Duodenal mucosa (tissue), 2 donors: ENCODE results near the gene RCBTB2.

Source experiments
- H3K27ac ChIP-seq: one replicate; pipeline ENCODE4 v1.7.0; 2013; ENCODE audit warnings: low read depth, low read length
- H3K27me3 ChIP-seq, 2 donors: one replicate each; pipeline ENCODE4 v1.7.0; 2013; ENCODE audit warnings: low read length in 2 of 2, control low read depth in 1 of 2; ENCODE audit not compliant: insufficient read depth in 2 of 2, control insufficient read depth in 1 of 2
- H3K36me3 ChIP-seq, 2 donors: one replicate each; pipeline ENCODE4 v1.7.0; 2013; ENCODE audit warnings: low read length in 2 of 2, control low read depth in 1 of 2; ENCODE audit not compliant: insufficient read depth in 2 of 2, control insufficient read depth in 1 of 2
- H3K4me1 ChIP-seq, 2 donors: one replicate each; pipeline ENCODE4 v1.7.0; 2013; ENCODE audit warnings: low read length in 2 of 2, control low read depth in 1 of 2; ENCODE audit not compliant: insufficient read depth in 2 of 2, control insufficient read depth in 1 of 2
- H3K4me3 ChIP-seq, 2 donors: one replicate each; pipeline ENCODE4 v1.7.0; 2013; ENCODE audit warnings: low read length in 2 of 2, low read depth in 1 of 2
- H3K9ac ChIP-seq, 2 donors: one replicate each; pipeline ENCODE4 v1.7.0; 2013; ENCODE audit warnings: low read length in 2 of 2, low read depth in 1 of 2
- H3K9me3 ChIP-seq, 2 donors: one replicate each; pipeline ENCODE4 v1.7.0; 2013; ENCODE audit warnings: low read length in 2 of 2, control low read depth in 1 of 2; ENCODE audit not compliant: control insufficient read depth in 1 of 2

Gene RCBTB2

GRCh38 chr13:48508011-48508410, 24.9 kb downstream of the RCBTB2 start:
- no peak overlapping the region for H3K4me3 ChIP-seq
- H3K9ac ChIP-seq = no peak overlapping the region
- H3K27ac ChIP-seq = no peak overlapping the region
- peaks cover 19 to 20% of the 10 kb centered on the region in 2 donors for H3K4me1 ChIP-seq
- H3K27me3 ChIP-seq = no peaks in the 10 kb centered on the region
- H3K9me3 ChIP-seq = no peaks in the 10 kb centered on the region
- H3K36me3 ChIP-seq = peaks cover 0 to 4% of the 10 kb centered on the region in 2 donors

DNA sequence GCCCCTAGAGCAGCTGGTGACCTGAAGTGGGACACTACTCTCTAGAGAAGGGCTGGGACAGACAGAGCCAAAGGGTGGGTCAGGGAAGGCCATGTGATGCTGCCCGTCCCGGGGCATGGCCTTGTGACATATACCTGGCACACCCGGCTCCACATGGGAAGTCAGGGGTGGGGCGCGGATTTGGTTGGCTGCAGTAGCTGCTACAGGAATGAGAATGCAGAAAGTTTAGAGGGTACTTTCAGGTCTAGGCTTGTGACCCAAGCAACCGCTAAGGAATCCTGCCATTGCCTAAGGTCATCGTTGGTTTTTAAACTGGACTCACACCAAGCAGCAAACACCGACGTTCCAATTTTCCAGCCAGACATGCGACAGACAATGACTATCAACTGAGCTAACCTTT, 25.9 kb downstream of the RCBTB2 start:
- peaks cover 19 to 20% of the 10 kb centered on the region in 2 donors for H3K4me1 ChIP-seq
- peaks cover 0 to 4% of the 10 kb centered on the region in 2 donors for H3K36me3 ChIP-seq
- H3K9ac ChIP-seq = no peak overlapping the region
- H3K27ac ChIP-seq = no peak overlapping the region
- H3K27me3 ChIP-seq = no peaks in the 10 kb centered on the region
- H3K4me3 ChIP-seq = no peak overlapping the region
- no peaks in the 10 kb centered on the region for H3K9me3 ChIP-seq

- Histone ChIP-seq H3K9me3 (no peaks in the 10 kb centered on the region), H3K27ac (peak overlapping the region; percentile 61), H3K27me3 (no peaks in the 10 kb centered on the region), H3K9ac (no peak overlapping the region), H3K36me3 (no peaks in the 10 kb centered on the region), H3K4me1 (peaks cover 18 to 19% of the 10 kb centered on the region in 2 donors), H3K4me3 (peak overlapping the region in 1 of 2 donors; percentile 7)
Measured at GRCh38 chr13:48506092-48506701, 26.7 kb downstream of the RCBTB2 start.

GRCh38 chr13:48505597-48506091, 27.2 kb downstream of the RCBTB2 start:
- Histone ChIP-seq H3K27ac (peak overlapping the region; percentile 33), H3K9me3 (no peaks in the 10 kb centered on the region), H3K4me1 (peaks cover 16 to 19% of the 10 kb centered on the region in 2 donors), H3K27me3 (no peaks in the 10 kb centered on the region), H3K36me3 (no peaks in the 10 kb centered on the region), H3K4me3 (peak overlapping the region; percentile 7 to 11), H3K9ac (no peak overlapping the region)

- Histone ChIP-seq H3K27me3 (no peaks in the 10 kb centered on the region), H3K9me3 (no peaks in the 10 kb centered on the region), H3K9ac (no peak overlapping the region), H3K4me3 (no peak overlapping the region), H3K27ac (peak overlapping the region; percentile 33), H3K36me3 (no peaks in the 10 kb centered on the region), H3K4me1 (peaks cover 16 to 19% of the 10 kb centered on the region in 2 donors)
Measured at GRCh38 chr13:48505012-48505411, 27.9 kb downstream of the RCBTB2 start.

- H3K4me3 ChIP-seq = no peak overlapping the region
- no peaks in the 10 kb centered on the region for H3K9me3 ChIP-seq
- H3K27me3 ChIP-seq = no peaks in the 10 kb centered on the region
- no peaks in the 10 kb centered on the region for H3K36me3 ChIP-seq
- H3K9ac ChIP-seq = no peak overlapping the region
- no peak overlapping the region for H3K27ac ChIP-seq
- H3K4me1 ChIP-seq = peaks cover 16 to 19% of the 10 kb centered on the region in 2 donors
Measured at GRCh38 chr13:48504606-48505005, 28.3 kb downstream of the RCBTB2 start.

GRCh38 chr13:48502601-48503319, 30.1 kb downstream of the RCBTB2 start:
- Histone ChIP-seq H3K4me3 (no peak overlapping the region), H3K36me3 (no peaks in the 10 kb centered on the region), H3K27ac (no peak overlapping the region), H3K9me3 (no peaks in the 10 kb centered on the region), H3K9ac (no peak overlapping the region), H3K4me1 (peaks cover 16 to 19% of the 10 kb centered on the region in 2 donors), H3K27me3 (no peaks in the 10 kb centered on the region)

GRCh38 chr13:48501705-48502104, 31.2 kb downstream of the RCBTB2 start:
- H3K36me3 ChIP-seq = no peaks in the 10 kb centered on the region
- H3K27me3 ChIP-seq = no peaks in the 10 kb centered on the region
- H3K27ac ChIP-seq = no peak overlapping the region
- peaks cover 13 to 19% of the 10 kb centered on the region in 2 donors for H3K4me1 ChIP-seq
- H3K4me3 ChIP-seq = no peak overlapping the region
- no peaks in the 10 kb centered on the region for H3K9me3 ChIP-seq
- no peak overlapping the region for H3K9ac ChIP-seq

GRCh38 chr13:48500652-48501197, 32.2 kb downstream of the RCBTB2 start:
- Histone ChIP-seq H3K36me3 (no peaks in the 10 kb centered on the region), H3K27me3 (no peaks in the 10 kb centered on the region), H3K4me1 (peaks cover 5 to 9% of the 10 kb centered on the region in 2 donors), H3K4me3 (no peak overlapping the region), H3K9me3 (no peaks in the 10 kb centered on the region), H3K9ac (no peak overlapping the region), H3K27ac (no peak overlapping the region)

DNA sequence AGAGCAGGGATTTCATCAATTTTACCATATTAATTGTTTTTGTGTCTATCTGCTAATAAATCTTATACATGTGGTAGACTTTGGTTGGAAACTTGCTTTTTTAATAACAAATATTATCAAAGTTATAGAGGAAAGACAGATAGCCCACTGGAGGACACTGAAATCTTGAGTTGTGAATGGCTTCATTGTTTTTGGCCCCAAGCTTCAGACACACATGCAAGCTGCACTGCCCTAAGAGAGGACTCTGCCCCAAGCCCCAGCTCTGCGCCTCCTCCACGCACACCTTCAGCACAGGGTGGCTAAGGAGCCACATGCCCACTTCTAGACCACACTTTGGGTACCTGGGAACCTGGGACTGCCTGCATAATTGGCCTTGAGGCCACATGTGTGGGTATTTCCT, 35.2 kb downstream of the RCBTB2 start:
- Histone ChIP-seq H3K36me3 (no peaks in the 10 kb centered on the region), H3K4me1 (peaks cover 0 to 8% of the 10 kb centered on the region in 2 donors), H3K27me3 (no peaks in the 10 kb centered on the region), H3K4me3 (no peak overlapping the region), H3K9me3 (no peaks in the 10 kb centered on the region), H3K27ac (no peak overlapping the region), H3K9ac (no peak overlapping the region)
